Right lobe of liver (tissue), 4 donors: ENCODE results near the gene FAM98B.

ENCODE experiments used
- CTCF ChIP-seq, 4 donors: fragments of 200-600 bp in 3 of 4; fragments of 450-650 bp in 1 of 4; IDR thresholded peaks; one replicate each; pipeline versions ENCODE4 v1.5.1 to v1.8.0; 2016 to 2022; ENCODE audit warnings: antibody characterized with exemption in 4 of 4, mild to moderate bottlenecking in 2 of 4
- POLR2A ChIP-seq: fragments of 450-650 bp; IDR thresholded peaks from one replicate; pipeline ENCODE4 v1.6.1; 2017; ENCODE audit warnings: antibody characterized with exemption, mild to moderate bottlenecking
- donor health status: DM: no; HTN: no; CAD: no.
- donor health status: DM: no; HTN: no; CAD: no.
- donor health status: DM: no; HTN: yes; CAD: no.

- no peak for TF ChIP-seq CTCF (IDR thresholded peaks at IDR 0.05)
- no peak for TF ChIP-seq POLR2A
Observed at GRCh38 chr15:38470816-38471215, 16.9 kb downstream of the FAM98B start.
